ENCODE results near the gene WDR33. TPM values are rescaled to one million over a fixed set of nuclear protein-coding genes. Genes with fewer than 3 reads are reported as not detected.
A peak's percentile ranks its signal among the peaks of the same experiment; 100 is the strongest.

Gene WDR33
- total and polyA plus RNA-seq, 2 of the 4 experiments (the other 2 are of a cell fraction): 19.6 to 41.2 TPM

DNA sequence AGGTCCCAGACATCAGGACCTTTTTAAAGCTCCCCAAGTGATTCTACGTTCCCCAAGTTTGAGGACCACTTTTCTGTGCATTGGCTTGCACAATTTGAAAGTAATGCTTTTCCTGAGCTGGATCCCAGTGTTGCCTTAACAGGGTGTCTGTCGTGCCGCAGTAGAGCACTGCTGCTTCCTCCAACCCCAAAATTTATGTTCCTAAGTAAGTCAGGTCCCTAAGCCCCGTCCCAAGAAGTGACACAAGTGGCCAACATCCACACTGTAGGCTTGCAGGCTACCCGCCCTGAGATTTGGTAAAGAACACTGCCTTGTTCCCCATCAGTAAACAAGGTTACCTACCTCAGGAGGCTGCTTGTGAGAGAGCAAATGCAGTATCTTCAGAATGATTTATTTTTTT, 107.7 kb downstream of the WDR33 start:
- peaks cover 20% of the 10 kb centered on the region for H3K36me3 ChIP-seq (ENCODE audit: control insufficient read depth, insufficient read depth, low read length)
- DNase-seq: no peak
- 96% methylated on average over 4 of the region's 5 CpGs; no CpG with 5 or more reads in 1 of the 2 experiments for WGBS, 2 experiments (ENCODE audit: extremely low coverage in 2 of 2, insufficient read length in 1 of 2)
- H3K79me1 ChIP-seq (ENCODE audit: low read depth in 1 of 2, low read length in 2 of 2): peaks cover 14 to 50% of the 10 kb centered on the region in 2 experiments
- ATAC-seq (ENCODE audit: low read depth): no peak
- H3K27ac ChIP-seq (ENCODE audit: insufficient read depth, low read length): no peak overlapping the region
- no peak overlapping the region for H2BK120ac ChIP-seq (ENCODE audit: low read depth, low read length)
- BruUV-seq (replicated peaks): no TSS peak
- H2BK5ac ChIP-seq (ENCODE audit: low read depth, low read length, poor library complexity, severe bottlenecking): no peak overlapping the region
- no peak overlapping the region for H2AFZ ChIP-seq (replicated peaks; ENCODE audit: low read length, poor library complexity)
- in situ Hi-C loops (cut with MboI; ENCODE audit: low sequenced_read_pairs) (no loop called here), dilution Hi-C loops (cut with HindIII; ENCODE audit: low sequenced_read_pairs, unreplicated experiment) (no loop called here), intact Hi-C loops (cut with micrococcal nuclease) (loop anchor here (10.0 kb wide), 1 partner anchor 178 kb away; the partner anchor contains the start of gene IWS1)
- no peak overlapping the region for H3K4me3 ChIP-seq (ENCODE audit: insufficient read depth, low read depth, low read length)
- H3K23ac ChIP-seq (ENCODE audit: low read depth, low read length): peak overlapping the region; percentile 74
- H3K4ac ChIP-seq (ENCODE audit: low read depth, low read length): no peak overlapping the region
- H2AK5ac ChIP-seq (ENCODE audit: low read depth, low read length): no peak overlapping the region
- no peak overlapping the region for H2BK15ac ChIP-seq (ENCODE audit: low read depth, low read length)
- ChIA-PET CTCF (no interaction called here), POLR2A (ENCODE audit: unreplicated experiment) (no interaction called here)
- no peak overlapping the region for H3K18ac ChIP-seq (ENCODE audit: low read depth, low read length)
- H3K14ac ChIP-seq (replicated peaks; ENCODE audit: low read depth, low read length): no peak overlapping the region
- H2BK20ac ChIP-seq (ENCODE audit: low read depth, low read length): no peak overlapping the region
- no peak for TF ChIP-seq RAD21 (IDR thresholded peaks at IDR 0.05; ENCODE audit: low read length)
- no peak for TF ChIP-seq POLR2A (IDR thresholded peaks at IDR 0.05; ENCODE audit: low read depth, low read length)
- TF ChIP-seq NFE2L2 (IDR thresholded peaks at IDR 0.05; ENCODE audit: low read depth, low read length): no peak
- no peak for TF ChIP-seq MAZ (IDR thresholded peaks at IDR 0.05; ENCODE audit: borderline replicate concordance, low read depth, low read length)
- no peak for TF ChIP-seq RFX5 (IDR thresholded peaks at IDR 0.05; ENCODE audit: low read depth, low read length)
- no peak for TF ChIP-seq MAFK (IDR thresholded peaks at IDR 0.05; ENCODE audit: low read depth, low read length)
- no peak for TF ChIP-seq BHLHE40 (IDR thresholded peaks at IDR 0.05; ENCODE audit: low read depth, low read length)
- no peak for TF ChIP-seq RCOR1 (IDR thresholded peaks at IDR 0.05; ENCODE audit: insufficient replicate concordance, low read length)
- TF ChIP-seq CEBPB (IDR thresholded peaks at IDR 0.05; ENCODE audit: low read depth, low read length): no peak
- TF ChIP-seq SMC3 (IDR thresholded peaks at IDR 0.05; ENCODE audit: low read depth, low read length): no peak
- TF ChIP-seq FOS (IDR thresholded peaks at IDR 0.05; ENCODE audit: low read depth, low read length): no peak
- TF ChIP-seq CHD1 (IDR thresholded peaks at IDR 0.05; ENCODE audit: low read depth, low read length): no peak
- TF ChIP-seq, protein P1, sequence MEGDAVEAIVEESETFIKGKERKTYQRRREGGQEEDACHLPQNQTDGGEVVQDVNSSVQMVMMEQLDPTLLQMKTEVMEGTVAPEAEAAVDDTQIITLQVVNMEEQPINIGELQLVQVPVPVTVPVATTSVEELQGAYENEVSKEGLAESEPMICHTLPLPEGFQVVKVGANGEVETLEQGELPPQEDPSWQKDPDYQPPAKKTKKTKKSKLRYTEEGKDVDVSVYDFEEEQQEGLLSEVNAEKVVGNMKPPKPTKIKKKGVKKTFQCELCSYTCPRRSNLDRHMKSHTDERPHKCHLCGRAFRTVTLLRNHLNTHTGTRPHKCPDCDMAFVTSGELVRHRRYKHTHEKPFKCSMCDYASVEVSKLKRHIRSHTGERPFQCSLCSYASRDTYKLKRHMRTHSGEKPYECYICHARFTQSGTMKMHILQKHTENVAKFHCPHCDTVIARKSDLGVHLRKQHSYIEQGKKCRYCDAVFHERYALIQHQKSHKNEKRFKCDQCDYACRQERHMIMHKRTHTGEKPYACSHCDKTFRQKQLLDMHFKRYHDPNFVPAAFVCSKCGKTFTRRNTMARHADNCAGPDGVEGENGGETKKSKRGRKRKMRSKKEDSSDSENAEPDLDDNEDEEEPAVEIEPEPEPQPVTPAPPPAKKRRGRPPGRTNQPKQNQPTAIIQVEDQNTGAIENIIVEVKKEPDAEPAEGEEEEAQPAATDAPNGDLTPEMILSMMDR (conservative IDR thresholded peaks at IDR 0.05; ENCODE audit: low read depth, low read length): no peak
- TF ChIP-seq MXI1 (IDR thresholded peaks at IDR 0.05; ENCODE audit: borderline replicate concordance, low read depth, low read length): no peak
- TF ChIP-seq, protein P2, sequence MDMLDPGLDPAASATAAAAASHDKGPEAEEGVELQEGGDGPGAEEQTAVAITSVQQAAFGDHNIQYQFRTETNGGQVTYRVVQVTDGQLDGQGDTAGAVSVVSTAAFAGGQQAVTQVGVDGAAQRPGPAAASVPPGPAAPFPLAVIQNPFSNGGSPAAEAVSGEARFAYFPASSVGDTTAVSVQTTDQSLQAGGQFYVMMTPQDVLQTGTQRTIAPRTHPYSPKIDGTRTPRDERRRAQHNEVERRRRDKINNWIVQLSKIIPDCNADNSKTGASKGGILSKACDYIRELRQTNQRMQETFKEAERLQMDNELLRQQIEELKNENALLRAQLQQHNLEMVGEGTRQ (IDR thresholded peaks at IDR 0.05; ENCODE audit: low read depth, low read length): no peak
- TF ChIP-seq, protein P3, sequence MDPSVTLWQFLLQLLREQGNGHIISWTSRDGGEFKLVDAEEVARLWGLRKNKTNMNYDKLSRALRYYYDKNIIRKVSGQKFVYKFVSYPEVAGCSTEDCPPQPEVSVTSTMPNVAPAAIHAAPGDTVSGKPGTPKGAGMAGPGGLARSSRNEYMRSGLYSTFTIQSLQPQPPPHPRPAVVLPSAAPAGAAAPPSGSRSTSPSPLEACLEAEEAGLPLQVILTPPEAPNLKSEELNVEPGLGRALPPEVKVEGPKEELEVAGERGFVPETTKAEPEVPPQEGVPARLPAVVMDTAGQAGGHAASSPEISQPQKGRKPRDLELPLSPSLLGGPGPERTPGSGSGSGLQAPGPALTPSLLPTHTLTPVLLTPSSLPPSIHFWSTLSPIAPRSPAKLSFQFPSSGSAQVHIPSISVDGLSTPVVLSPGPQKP (IDR thresholded peaks at IDR 0.05; ENCODE audit: borderline replicate concordance, low read depth, low read length): no peak
- no peak overlapping the region for H4K8ac ChIP-seq (ENCODE audit: low read depth in 2 of 2, low read length in 2 of 2)
- no peaks in the 10 kb centered on the region for H3K27me3 ChIP-seq (ENCODE audit: control insufficient read depth, insufficient read depth, low read length)
- H2AK9ac ChIP-seq (replicated peaks; ENCODE audit: low read depth, low read length, poor library complexity): no peak overlapping the region
- H4K5ac ChIP-seq (ENCODE audit: low read depth, low read length): no peak overlapping the region
- no peak overlapping the region for H3K56ac ChIP-seq (ENCODE audit: extremely low read depth, insufficient read depth, low read length)
- peaks cover 8% of the 10 kb centered on the region for H3K4me1 ChIP-seq (ENCODE audit: control insufficient read depth, insufficient read depth, low read length)
- H3K9me3 ChIP-seq (ENCODE audit: control insufficient read depth, insufficient read depth, low read length): no peaks in the 10 kb centered on the region
- H3K9ac ChIP-seq (ENCODE audit: low read depth, low read length): no peak overlapping the region
- peaks cover 11% of the 10 kb centered on the region; the same call in 1 of the 2 replicates for H4K20me1 ChIP-seq (ENCODE audit: insufficient read depth, low read length)
- H3K9me1 ChIP-seq (ENCODE audit: insufficient read depth, low read length): peaks cover 18% of the 10 kb centered on the region
- no peak overlapping the region; the same call in 1 of the 2 replicates for H3K4me2 ChIP-seq (ENCODE audit: low read depth, low read length)
- H4K91ac ChIP-seq (ENCODE audit: insufficient read depth, low read depth, low read length): no peak overlapping the region
